NB4 (cell line): Measurements from ENCODE around the gene RTKN.

Experiments used
- MYC ChIP-seq: IDR thresholded peaks from 2 replicates; pipeline ENCODE4 v1.6.1; 2011; ENCODE audit warnings: low read depth, low read length
- POLR2A ChIP-seq: IDR thresholded peaks from 2 replicates; pipeline ENCODE4 v1.6.1; 2011; ENCODE audit warnings: mild to moderate bottlenecking; ENCODE audit not compliant: insufficient read length; ENCODE audit errors: extremely low read depth
- TF ChIP-seq, protein P1 (sequence below): IDR thresholded peaks from one replicate; pipeline ENCODE4 v1.5.1; 2012; ENCODE audit warnings: low read depth, low read length
- TF ChIP-seq, protein P2 (sequence below): IDR thresholded peaks from 2 replicates; pipeline ENCODE4 v1.6.1; 2011; ENCODE audit warnings: low read depth, low read length

DNA sequence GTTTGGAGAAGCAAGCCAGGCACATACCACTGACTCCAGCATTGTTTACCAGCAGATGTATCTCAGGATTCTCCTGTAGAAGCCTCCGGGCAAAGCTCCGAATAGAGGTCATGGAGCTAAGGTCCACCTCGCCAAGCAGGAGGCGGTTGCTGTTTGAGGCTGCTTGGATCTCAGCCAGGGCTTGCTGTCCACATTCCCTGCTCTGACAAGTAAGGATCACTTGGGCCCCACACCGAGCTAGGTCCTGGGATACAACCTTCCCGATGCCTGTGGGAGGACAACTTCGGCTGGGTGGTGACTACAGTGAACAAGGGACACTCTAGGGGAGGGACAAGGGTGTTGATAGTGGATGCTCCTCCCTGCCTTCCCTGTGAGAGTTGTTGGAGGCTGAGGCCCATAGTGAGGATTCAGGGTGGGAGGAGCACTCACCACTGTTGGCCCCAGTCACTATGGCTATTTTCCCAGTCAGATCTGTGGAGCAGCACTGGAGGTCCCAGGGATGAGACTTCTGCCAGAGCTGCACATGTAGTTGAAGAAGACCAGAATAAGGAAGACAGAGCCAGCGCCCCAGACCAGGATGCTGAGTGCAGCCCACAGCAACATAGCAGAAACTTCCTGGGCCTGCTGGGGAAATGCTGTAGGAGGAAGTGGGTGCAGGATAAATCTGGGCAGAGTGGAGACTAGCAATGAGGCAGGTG lies 28.6 kb downstream of the RTKN start:
- TF ChIP-seq MYC = no peak
- TF ChIP-seq, protein P1, sequence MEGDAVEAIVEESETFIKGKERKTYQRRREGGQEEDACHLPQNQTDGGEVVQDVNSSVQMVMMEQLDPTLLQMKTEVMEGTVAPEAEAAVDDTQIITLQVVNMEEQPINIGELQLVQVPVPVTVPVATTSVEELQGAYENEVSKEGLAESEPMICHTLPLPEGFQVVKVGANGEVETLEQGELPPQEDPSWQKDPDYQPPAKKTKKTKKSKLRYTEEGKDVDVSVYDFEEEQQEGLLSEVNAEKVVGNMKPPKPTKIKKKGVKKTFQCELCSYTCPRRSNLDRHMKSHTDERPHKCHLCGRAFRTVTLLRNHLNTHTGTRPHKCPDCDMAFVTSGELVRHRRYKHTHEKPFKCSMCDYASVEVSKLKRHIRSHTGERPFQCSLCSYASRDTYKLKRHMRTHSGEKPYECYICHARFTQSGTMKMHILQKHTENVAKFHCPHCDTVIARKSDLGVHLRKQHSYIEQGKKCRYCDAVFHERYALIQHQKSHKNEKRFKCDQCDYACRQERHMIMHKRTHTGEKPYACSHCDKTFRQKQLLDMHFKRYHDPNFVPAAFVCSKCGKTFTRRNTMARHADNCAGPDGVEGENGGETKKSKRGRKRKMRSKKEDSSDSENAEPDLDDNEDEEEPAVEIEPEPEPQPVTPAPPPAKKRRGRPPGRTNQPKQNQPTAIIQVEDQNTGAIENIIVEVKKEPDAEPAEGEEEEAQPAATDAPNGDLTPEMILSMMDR = no peak
- TF ChIP-seq POLR2A = no peak
- TF ChIP-seq, protein P2, sequence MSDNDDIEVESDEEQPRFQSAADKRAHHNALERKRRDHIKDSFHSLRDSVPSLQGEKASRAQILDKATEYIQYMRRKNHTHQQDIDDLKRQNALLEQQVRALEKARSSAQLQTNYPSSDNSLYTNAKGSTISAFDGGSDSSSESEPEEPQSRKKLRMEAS = no peak
